NCI-H524 (cell line): ENCODE measurements around the gene AFF3.

Experiments
- DNase-seq, 2 experiments: peaks; one replicate each; lab custom pipeline; 2025; lab: John Stamatoyannopoulos, UW

AFF3 gene

DNA sequence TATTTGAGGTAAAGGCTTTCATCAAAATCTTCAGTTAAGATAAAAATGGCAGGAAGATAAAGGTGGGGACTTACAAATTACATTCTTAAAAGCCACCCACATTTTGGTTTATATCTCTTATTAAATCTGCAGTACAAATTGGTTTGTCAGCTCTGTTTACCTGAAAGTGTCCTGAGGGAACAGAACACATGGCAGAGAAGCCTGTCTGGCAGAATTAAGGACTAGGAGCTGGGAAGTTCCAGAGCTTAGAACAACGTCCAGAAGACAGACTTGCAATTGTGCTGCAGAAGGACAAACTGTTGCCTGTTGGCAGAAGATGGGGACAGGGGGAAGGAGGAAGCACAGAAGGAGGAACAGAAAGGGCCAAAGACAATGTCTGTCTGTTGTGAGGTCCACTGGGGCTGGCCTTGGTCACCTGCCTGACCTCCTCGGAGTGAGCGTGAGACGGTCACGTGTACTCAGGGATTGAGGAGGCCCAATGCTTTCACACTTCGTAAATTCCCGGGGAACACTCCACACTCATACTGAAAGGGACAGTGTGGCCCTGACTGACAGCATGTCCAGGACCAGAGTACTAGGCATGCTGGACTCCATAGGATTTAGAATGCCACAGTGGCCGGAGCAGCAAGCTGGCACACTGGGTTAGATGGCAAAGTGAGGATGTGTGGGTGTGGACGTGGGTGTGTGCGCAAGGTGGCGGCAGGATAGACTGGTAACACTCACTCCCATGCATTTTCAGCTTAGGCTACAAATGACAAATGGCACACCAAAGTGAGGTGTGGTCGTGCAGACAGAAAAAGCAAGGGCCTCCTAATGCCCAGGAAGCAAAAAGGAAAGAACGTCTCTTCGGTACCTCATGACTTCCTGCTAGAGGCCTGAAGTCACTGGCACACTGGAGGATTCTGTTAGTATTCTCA lies 441.6 kb downstream of the AFF3 start:
- DNase-seq, result no peak

GRCh38 chr2:99698896-99699295 lies 443.5 kb downstream of the AFF3 start:
- no peak for DNase-seq

DNA sequence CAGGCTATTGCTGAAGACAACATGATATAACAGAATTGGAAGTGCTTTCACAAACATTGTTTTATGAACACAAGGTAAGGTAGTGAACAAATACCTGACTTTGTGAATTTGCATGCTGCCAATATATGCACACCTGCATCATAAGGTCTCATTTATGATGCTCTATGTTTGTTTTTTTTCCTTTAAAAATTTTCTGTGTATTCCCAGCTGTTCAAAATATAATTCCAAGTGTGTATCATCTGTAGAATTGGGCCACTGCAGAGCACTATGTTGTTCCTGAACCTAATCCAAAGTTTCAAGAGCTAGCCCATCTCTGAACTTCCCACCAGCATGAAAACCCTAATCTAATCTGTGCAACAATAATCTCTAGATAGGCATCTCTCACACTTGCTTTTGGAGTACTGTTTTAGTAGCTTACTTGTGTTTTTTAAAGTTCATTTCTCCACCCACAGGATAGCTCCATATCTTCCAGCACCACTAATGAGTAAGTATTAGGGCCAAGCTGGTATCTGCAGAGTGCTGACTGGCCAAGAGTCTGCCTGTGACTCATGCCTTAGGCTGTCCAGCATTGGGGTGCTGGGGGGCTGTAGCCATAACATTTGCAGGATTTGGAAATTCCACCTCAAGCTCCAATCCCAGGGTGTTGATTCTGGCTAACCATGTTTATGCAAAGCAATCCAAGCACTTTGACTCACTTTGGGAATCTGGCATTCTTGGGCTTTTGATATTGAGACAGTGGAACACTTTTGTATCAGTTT lies 444.4 kb downstream of the AFF3 start:
- DNase-seq, result no peak

DNA sequence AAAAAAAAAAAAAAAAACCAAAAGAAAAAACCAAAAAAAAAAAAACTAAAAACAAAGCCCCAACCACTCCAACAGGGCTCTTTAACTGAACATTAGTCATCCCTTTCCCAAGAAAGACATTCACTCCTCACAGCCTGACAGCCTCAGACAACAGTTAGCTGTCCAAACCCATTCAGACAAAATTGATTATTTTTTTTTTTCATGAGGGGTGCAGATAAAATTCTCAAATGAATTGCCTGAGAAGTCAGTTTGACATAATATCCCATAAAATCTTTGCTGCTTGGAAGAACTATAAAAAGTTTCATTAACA lies 446.5 kb downstream of the AFF3 start:
- DNase-seq, result no peak

DNA sequence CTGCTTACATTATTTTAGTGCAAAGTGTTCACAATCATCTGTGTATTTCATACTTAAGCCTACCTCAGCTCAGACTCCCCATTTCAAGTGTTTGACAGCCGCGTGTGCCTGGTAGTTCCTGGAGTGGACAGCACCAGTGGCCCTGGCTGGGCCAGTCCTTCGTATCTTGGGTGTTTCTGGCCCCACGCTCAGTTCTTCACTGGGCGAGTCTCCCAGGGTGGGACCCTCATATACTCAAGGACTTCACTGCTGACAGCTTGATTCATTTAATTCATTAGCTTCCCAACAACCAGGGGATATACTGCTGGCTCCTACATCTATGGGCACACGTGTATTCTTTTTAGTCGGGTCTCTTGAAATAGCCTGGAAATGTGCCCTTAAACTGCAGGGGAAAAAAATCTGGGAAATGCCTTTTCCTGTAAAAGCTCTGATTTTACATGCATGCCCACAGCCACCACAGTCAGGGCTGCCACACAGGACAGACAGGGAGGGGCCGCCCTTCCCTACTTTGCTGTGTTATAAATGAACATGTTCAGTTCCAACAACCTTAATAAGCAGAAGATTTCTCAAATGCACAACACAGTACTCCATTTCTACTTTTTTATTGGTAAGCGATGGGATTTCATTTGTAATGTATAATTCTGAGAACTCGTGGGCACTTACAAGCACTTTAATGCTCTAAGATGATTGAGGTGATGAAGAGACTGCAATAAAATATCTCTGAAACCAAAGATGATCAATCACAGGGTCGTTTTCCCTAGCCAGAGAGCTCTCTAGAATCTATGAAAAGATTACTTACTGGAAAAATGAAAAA lies 447.1 kb downstream of the AFF3 start:
- DNase-seq, result no peak

- DNase-seq, result no peak
Observed at GRCh38 chr2:99694331-99694730, 448.1 kb downstream of the AFF3 start.

DNA sequence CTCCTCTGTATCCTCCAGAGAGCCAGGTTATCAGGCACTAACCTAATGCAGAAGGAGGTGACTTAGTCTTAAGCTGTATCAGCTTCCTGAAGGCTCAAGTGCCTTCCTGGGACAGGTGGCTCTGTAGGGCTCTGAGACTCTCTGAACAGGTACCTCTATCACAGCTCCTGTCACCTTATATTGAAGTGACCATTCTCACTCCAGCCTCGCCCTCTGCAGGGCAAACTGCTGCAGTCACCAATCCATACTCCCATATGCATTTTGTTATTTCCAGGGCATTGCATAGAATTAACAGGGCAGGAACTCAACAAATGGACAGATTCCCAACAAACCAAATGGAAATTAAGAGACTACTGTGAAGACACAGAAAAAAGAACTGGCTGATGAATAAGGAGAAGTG lies 449.6 kb downstream of the AFF3 start:
- DNase-seq, result no peak

DNA sequence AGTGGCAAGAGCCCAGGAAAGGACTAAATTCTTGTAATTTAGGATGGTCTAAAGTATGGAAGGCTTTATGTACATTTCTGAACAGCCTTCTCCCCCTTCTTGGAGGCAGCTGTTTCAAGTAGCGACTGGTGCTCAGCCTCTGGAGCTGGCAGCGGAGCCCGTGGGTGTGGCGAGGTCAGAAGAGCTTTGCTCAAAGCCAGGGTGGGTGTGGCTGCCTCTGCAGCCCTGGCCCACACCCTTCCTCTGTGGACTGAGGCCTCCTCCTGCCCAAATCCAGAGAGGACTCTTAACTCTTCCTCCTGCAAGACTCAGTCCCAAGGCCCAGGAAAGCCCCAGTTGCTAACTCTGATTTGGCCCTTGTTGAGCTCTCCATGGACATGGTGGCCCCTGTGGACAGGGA lies 450.5 kb downstream of the AFF3 start:
- DNase-seq, result no peak

DNA sequence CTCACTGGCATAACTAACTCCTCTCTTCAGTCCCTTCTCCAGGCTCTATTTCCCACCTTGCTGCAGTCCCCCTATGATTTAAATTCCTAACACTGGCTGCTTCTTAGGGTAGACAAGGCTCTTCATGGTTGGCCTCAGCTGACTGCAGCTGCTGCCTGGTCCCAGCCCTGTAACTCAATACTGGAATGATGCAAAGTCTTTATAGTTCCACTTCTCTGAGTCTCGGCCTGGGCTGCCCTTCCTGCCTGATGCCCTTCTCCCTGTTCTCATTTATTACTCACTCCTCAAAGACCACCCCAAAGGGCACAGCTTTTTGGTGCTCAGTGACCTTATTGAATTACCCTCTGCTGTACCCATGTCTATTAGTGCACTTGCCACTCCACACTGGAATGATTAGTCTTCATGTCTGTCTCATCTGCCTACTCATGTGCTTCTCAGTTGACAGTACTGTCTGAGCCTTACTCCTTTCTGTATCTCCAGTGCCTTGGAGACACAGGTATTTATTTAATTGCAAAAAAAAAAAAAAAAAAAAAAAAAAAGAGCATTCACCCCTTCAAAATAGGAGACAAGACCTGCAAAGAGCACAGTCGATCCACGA lies 453.1 kb downstream of the AFF3 start:
- DNase-seq, result no peak

GRCh38 chr2:99688699-99689098 lies 453.7 kb downstream of the AFF3 start:
- DNase-seq, result no peak

- peak; percentile 87 to 93 for DNase-seq
Observed at GRCh38 chr2:99682275-99683060, 459.9 kb downstream of the AFF3 start.

GRCh38 chr2:99680946-99681345 lies 461.4 kb downstream of the AFF3 start:
- DNase-seq, result no peak

- no peak for DNase-seq
Observed at GRCh38 chr2:99679518-99679917, 462.9 kb downstream of the AFF3 start.

GRCh38 chr2:99678625-99679024 lies 463.8 kb downstream of the AFF3 start:
- no peak for DNase-seq

GRCh38 chr2:99677814-99678213 lies 464.6 kb downstream of the AFF3 start:
- no peak for DNase-seq

GRCh38 chr2:99675130-99675661 lies 467.2 kb downstream of the AFF3 start:
- DNase-seq, result no peak

DNA sequence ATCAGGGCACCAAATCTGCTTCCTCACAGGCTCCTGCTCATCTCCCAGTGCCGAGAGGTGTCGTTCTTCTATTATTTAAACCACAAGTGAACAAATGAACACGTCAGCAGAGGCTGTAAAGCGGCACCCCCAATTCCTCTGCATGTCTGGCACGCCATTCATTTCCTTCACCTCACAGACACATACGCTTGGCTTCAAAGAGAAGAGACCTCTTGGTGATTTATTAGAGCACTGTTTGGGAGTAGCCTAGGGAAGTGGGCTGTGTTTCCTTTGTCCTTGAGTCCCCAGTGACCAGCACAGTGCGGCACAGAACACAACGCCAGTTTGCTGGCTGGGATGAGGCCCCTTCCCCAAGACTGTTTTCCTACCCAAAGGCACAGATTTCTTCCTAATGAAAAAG lies 468.3 kb downstream of the AFF3 start:
- DNase-seq, result no peak

DNA sequence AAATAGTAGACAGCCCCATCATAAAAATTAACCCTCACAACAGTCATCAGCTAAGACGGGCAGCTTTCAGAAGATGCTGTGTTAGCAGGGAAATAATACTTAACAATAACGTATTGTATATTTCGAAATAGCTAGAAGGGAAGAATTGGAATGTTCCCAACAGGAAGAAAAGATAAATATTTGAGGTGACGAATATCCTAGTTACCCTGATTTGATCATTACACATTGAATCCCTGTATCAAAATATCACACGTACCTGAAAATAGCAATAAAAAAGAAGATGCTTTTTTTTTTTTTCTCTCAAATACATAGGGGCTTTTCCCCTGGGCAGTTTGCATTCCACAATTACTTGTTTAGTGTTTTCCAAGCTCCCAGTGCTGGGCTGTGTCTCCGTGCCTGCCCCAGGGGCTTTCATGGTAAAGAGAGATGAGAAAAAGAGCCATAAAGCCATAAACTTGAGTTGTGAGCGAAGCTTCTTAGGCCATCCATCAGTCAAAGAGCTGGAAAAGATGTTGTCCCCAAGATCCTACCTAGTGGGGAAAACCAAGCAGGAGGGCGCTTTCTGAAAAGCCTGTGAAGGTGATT lies 469.5 kb downstream of the AFF3 start:
- DNase-seq, result no peak

GRCh38 chr2:99670768-99671734 lies 471.3 kb downstream of the AFF3 start:
- no peak for DNase-seq

GRCh38 chr2:99666256-99666655 lies 476.1 kb downstream of the AFF3 start:
- DNase-seq, result no peak
